IMR-90 (cell line): ENCODE results near the gene C10orf105. TPM values are rescaled to one million over a fixed set of nuclear protein-coding genes. Genes with fewer than 3 reads are reported as not detected.

Experiments
- ATAC-seq: fragments of 200-7000 bp; cut with Tn5 transposase; 2 replicates; pipeline ENCODE4 v1.9.1; 2020; ENCODE audit warnings: low read depth, mild to moderate bottlenecking, moderate library complexity
- BruUV-seq: library from RNA; stranded (reverse); fragments of 400-500 nt; replicated peaks from 2 replicates; lab custom pipeline; 2021; lab: Mats Ljungman, UMichigan
- CTCF ChIA-PET: fragments of 300-600 bp; formaldehyde crosslinking; extraction: SDS; loops from one replicate; lab custom pipeline; 2021; ENCODE audit warnings: antibody characterized with exemption; lab: Yijun Ruan, JAX
- POLR2A ChIA-PET: fragments of 300-600 bp; sonication (Branson Sonifier 250); formaldehyde crosslinking; loops from one replicate; lab custom pipeline; 2022; ENCODE audit warnings: antibody characterized with exemption; ENCODE audit not compliant: unreplicated experiment; lab: Charles Lee
- DNase-seq: peaks from one replicate; pipeline ENCODE4 v3.0.0; 2013
- H2AFZ ChIP-seq: replicated peaks from 2 replicates; pipeline ENCODE3; 2013; ENCODE audit warnings: low read length, mild to moderate bottlenecking; ENCODE audit not compliant: poor library complexity
- H2AK5ac ChIP-seq: 2 replicates; pipeline ENCODE4 v1.6.1; 2013; ENCODE audit warnings: low read depth, low read length, inconsistent platforms
- H2AK9ac ChIP-seq: replicated peaks from 2 replicates; pipeline ENCODE3; 2013; ENCODE audit warnings: mild to moderate bottlenecking, low read depth, low read length, moderate library complexity; ENCODE audit not compliant: poor library complexity
- H2BK120ac ChIP-seq: 2 replicates; pipeline ENCODE4 v1.6.1; 2013; ENCODE audit warnings: low read depth, low read length, inconsistent platforms
- H2BK15ac ChIP-seq: 3 replicates; pipeline ENCODE4 v1.6.1; 2013; ENCODE audit warnings: low read depth, low read length, inconsistent platforms
- H2BK20ac ChIP-seq: 2 replicates; pipeline ENCODE4 v1.6.1; 2013; ENCODE audit warnings: low read depth, mild to moderate bottlenecking, inconsistent platforms, low read length, moderate library complexity
- H2BK5ac ChIP-seq: 2 replicates; pipeline ENCODE4 v1.6.1; 2013; ENCODE audit warnings: mild to moderate bottlenecking, low read depth, low read length, inconsistent platforms; ENCODE audit not compliant: poor library complexity, severe bottlenecking
- H3K14ac ChIP-seq: replicated peaks from 2 replicates; pipeline ENCODE4 v1.6.1; 2013; ENCODE audit warnings: low read depth, low read length, inconsistent platforms
- H3K18ac ChIP-seq: 2 replicates; pipeline ENCODE4 v1.6.1; 2013; ENCODE audit warnings: low read depth, low read length, control low read depth
- H3K23ac ChIP-seq: 2 replicates; pipeline ENCODE4 v1.6.1; 2013; ENCODE audit warnings: low read depth, low read length, inconsistent platforms
- H3K27ac ChIP-seq: 2 replicates; pipeline ENCODE4 v1.5.1; 2013; ENCODE audit warnings: mild to moderate bottlenecking, control low read depth, low read length; ENCODE audit not compliant: insufficient read depth
- H3K27me3 ChIP-seq: 2 replicates; pipeline ENCODE4 v1.6.1; 2013; ENCODE audit warnings: low read length; ENCODE audit not compliant: control insufficient read depth, insufficient read depth
- H3K36me3 ChIP-seq: 2 replicates; pipeline ENCODE4 v1.6.1; 2013; ENCODE audit warnings: low read length, mixed read lengths; ENCODE audit not compliant: control insufficient read depth, insufficient read depth
- H3K4ac ChIP-seq: 2 replicates; pipeline ENCODE4 v1.6.1; 2013; ENCODE audit warnings: low read depth, low read length, inconsistent platforms
- H3K4me1 ChIP-seq: 2 replicates; pipeline ENCODE4 v1.6.1; 2013; ENCODE audit warnings: low read length, mixed read lengths; ENCODE audit not compliant: control insufficient read depth, insufficient read depth
- H3K4me2 ChIP-seq: 2 replicates; pipeline ENCODE4 v1.6.1; 2013; ENCODE audit warnings: low read depth, mild to moderate bottlenecking, control low read depth, low read length, moderate library complexity
- H3K4me3 ChIP-seq: 2 replicates; pipeline ENCODE4 v1.5.1; 2013; ENCODE audit warnings: low read depth, mild to moderate bottlenecking, control low read depth, low read length, moderate library complexity; ENCODE audit not compliant: insufficient read depth
- H3K56ac ChIP-seq: 2 replicates; pipeline ENCODE4 v1.6.1; 2013; ENCODE audit warnings: low read length, inconsistent platforms; ENCODE audit not compliant: insufficient read depth; ENCODE audit errors: extremely low read depth
- H3K79me1 ChIP-seq, 2 experiments: 2 replicates each; pipeline ENCODE4 v1.6.1; 2013; ENCODE audit warnings: low read length in 2 of 2, inconsistent platforms in 1 of 2, low read depth in 1 of 2
- H3K9ac ChIP-seq: 2 replicates; pipeline ENCODE4 v1.6.1; 2013; ENCODE audit warnings: low read depth, low read length, control low read depth
- H3K9me1 ChIP-seq: 2 replicates; pipeline ENCODE4 v1.6.1; 2013; ENCODE audit warnings: low read length, inconsistent platforms; ENCODE audit not compliant: insufficient read depth
- H3K9me3 ChIP-seq: 2 replicates; pipeline ENCODE4 v1.6.1; 2013; ENCODE audit warnings: low read length; ENCODE audit not compliant: control insufficient read depth, insufficient read depth
- H4K20me1 ChIP-seq: 2 replicates; pipeline ENCODE4 v1.6.1; 2013; ENCODE audit warnings: low read length, inconsistent platforms; ENCODE audit not compliant: insufficient read depth
- H4K5ac ChIP-seq: 2 replicates; pipeline ENCODE4 v1.6.1; 2013; ENCODE audit warnings: mild to moderate bottlenecking, low read depth, low read length, control low read depth
- H4K8ac ChIP-seq, 2 experiments: 2 replicates each; pipeline ENCODE4 v1.6.1; 2013; ENCODE audit warnings: low read depth in 2 of 2, low read length in 2 of 2, control low read depth in 1 of 2, inconsistent platforms in 1 of 2
- H4K91ac ChIP-seq: 2 replicates; pipeline ENCODE4 v1.6.1; 2013; ENCODE audit warnings: low read depth, low read length, inconsistent platforms; ENCODE audit not compliant: insufficient read depth
- BHLHE40 ChIP-seq: fragments of 150-350 bp; IDR thresholded peaks from 2 replicates; pipeline ENCODE4 v1.6.1; 2016; ENCODE audit warnings: mild to moderate bottlenecking, low read depth, low read length
- CEBPB ChIP-seq: IDR thresholded peaks from 2 replicates; pipeline ENCODE4 v1.6.1; 2012; ENCODE audit warnings: low read depth, low read length, improper control_type of control experiment
- CHD1 ChIP-seq: IDR thresholded peaks from 2 replicates; pipeline ENCODE4 v1.6.1; 2012; ENCODE audit warnings: low read depth, low read length, improper control_type of control experiment
- CTCF ChIP-seq: conservative IDR thresholded peaks from 2 replicates; pipeline ENCODE4 v1.5.1; 2012; ENCODE audit warnings: mild to moderate bottlenecking, low read depth, low read length, improper control_type of control experiment
- ELK1 ChIP-seq: fragments of 150-350 bp; IDR thresholded peaks from 2 replicates; pipeline ENCODE4 v1.6.1; 2016; ENCODE audit warnings: low read depth, mild to moderate bottlenecking, low read length, moderate library complexity, borderline replicate concordance
- FOS ChIP-seq: fragments of 150-350 bp; IDR thresholded peaks from 2 replicates; pipeline ENCODE4 v1.6.1; 2016; ENCODE audit warnings: low read depth, low read length
- MAFK ChIP-seq: IDR thresholded peaks from 2 replicates; pipeline ENCODE4 v1.6.1; 2012; ENCODE audit warnings: low read depth, low read length, improper control_type of control experiment
- MAZ ChIP-seq: IDR thresholded peaks from 2 replicates; pipeline ENCODE4 v1.6.1; 2012; ENCODE audit warnings: low read depth, mild to moderate bottlenecking, low read length, improper control_type of control experiment, moderate library complexity, borderline replicate concordance
- MXI1 ChIP-seq: IDR thresholded peaks from 2 replicates; pipeline ENCODE4 v1.6.1; 2012; ENCODE audit warnings: low read depth, mild to moderate bottlenecking, low read length, moderate library complexity, borderline replicate concordance
- NFE2L2 ChIP-seq: fragments of 150-350 bp; IDR thresholded peaks from 2 replicates; pipeline ENCODE4 v1.6.1; 2016; ENCODE audit warnings: low read depth, mild to moderate bottlenecking, low read length
- POLR2A ChIP-seq: IDR thresholded peaks from 2 replicates; pipeline ENCODE4 v1.6.1; 2012; ENCODE audit warnings: mild to moderate bottlenecking, low read depth, low read length
- RAD21 ChIP-seq: IDR thresholded peaks from 2 replicates; pipeline ENCODE4 v1.6.1; 2012; ENCODE audit warnings: low read length, improper control_type of control experiment
- RCOR1 ChIP-seq: IDR thresholded peaks from 2 replicates; pipeline ENCODE4 v1.6.1; 2012; ENCODE audit warnings: mild to moderate bottlenecking, low read length, improper control_type of control experiment; ENCODE audit not compliant: insufficient replicate concordance
- RFX5 ChIP-seq: IDR thresholded peaks from 2 replicates; pipeline ENCODE4 v1.8.0; 2012; ENCODE audit warnings: low read depth, mild to moderate bottlenecking, low read length, moderate library complexity
- SMC3 ChIP-seq: fragments of 150-350 bp; IDR thresholded peaks from 2 replicates; pipeline ENCODE4 v1.6.1; 2016; ENCODE audit warnings: low read depth, mild to moderate bottlenecking, antibody characterized with exemption, low read length, moderate library complexity
- USF2 ChIP-seq: fragments of 150-350 bp; IDR thresholded peaks from 2 replicates; pipeline ENCODE4 v1.6.1; 2017; ENCODE audit warnings: mild to moderate bottlenecking, antibody characterized with exemption, low read length, low read depth
- WGBS, 2 experiments: methylation state at CpG; one replicate each; pipeline versions ENCODE4 v1.1.5 to v1.1.7; 2013; ENCODE audit warnings: missing lambda C conversion rate in 2 of 2; ENCODE audit not compliant: insufficient read length in 1 of 2; ENCODE audit errors: extremely low coverage in 2 of 2; 5-methylcytosine and 5-hydroxymethylcytosine counted together
- dilution Hi-C: fragments of 300-500 bp; cut with HindIII; formaldehyde crosslinking; loops from one replicate; pipeline ENCODE4 v1.14.3; 2018; ENCODE audit warnings: low sequenced_read_pairs; ENCODE audit not compliant: unreplicated experiment
- in situ Hi-C: fragments of 300-500 bp; cut with MboI; formaldehyde crosslinking; loops from 3 replicates; pipeline ENCODE4 v1.14.3; 2019; ENCODE audit warnings: low sequenced_read_pairs, inconsistent platforms, mixed read lengths
- intact Hi-C: fragments of 100-400 bp; cut with micrococcal nuclease; formaldehyde crosslinking; loops from 2 replicates; pipeline ENCODE4 v1.10.0; 2022
- polyA plus RNA-seq, 3 experiments: library from polyadenylated mRNA; depleted of rRNA; stranded (reverse); fragments of >200 nt; gene quantifications; 2 replicates each; pipeline ENCODE4 v1.2.3, GENCODE V29; 2012; ENCODE audit warnings: low replicate concordance in 1 of 3
- total RNA-seq: library from RNA; depleted of rRNA; stranded (reverse); fragments of >200 nt; gene quantifications from 2 replicates; pipeline ENCODE4 v1.2.3, GENCODE V29; 2012

Gene C10orf105
- total and polyA plus RNA-seq, 2 of the 4 experiments (the other 2 are of a cell fraction) = under 0.01 TPM; not detected in 1

GRCh38 chr10:71678057-71678805 lies 41.3 kb downstream of the C10orf105 start:
- Histone ChIP-seq H3K27ac (no peak overlapping the region), H3K9me3 (no peaks in the 10 kb centered on the region), H3K36me3 (no peaks in the 10 kb centered on the region), H2AK5ac (no peak overlapping the region), H2BK15ac (no peak overlapping the region), H2BK5ac (no peak overlapping the region), H3K18ac (no peak overlapping the region), H4K91ac (no peak overlapping the region), H3K14ac (no peak overlapping the region), H4K8ac (no peak overlapping the region), H2AK9ac (no peak overlapping the region), H2BK120ac (no peak overlapping the region), H3K79me1 (no peaks in the 10 kb centered on the region), H3K23ac (no peak overlapping the region), H3K9me1 (no peaks in the 10 kb centered on the region), H3K4me3 (no peak overlapping the region), H2BK20ac (no peak overlapping the region), H4K20me1 (no peaks in the 10 kb centered on the region), H3K4me2 (no peak overlapping the region), H3K4ac (no peak overlapping the region), H4K5ac (no peak overlapping the region), H3K4me1 (no peaks in the 10 kb centered on the region), H2AFZ (no peak overlapping the region), H3K56ac (no peak overlapping the region), H3K9ac (no peak overlapping the region), H3K27me3 (peaks cover 62% of the 10 kb centered on the region)
- WGBS, 2 experiments = no CpG with 5 or more reads among the region's 10 CpGs
- ChIA-PET CTCF (no interaction called here), POLR2A (no interaction called here)
- in situ Hi-C loops = no loop called here
- ATAC-seq = no peak
- dilution Hi-C loops = no loop called here
- DNase-seq = no peak
- TF ChIP-seq CHD1 = no peak
- TF ChIP-seq CEBPB = no peak
- no peak for TF ChIP-seq USF2
- TF ChIP-seq BHLHE40 = no peak
- no peak for TF ChIP-seq MAZ
- no peak for TF ChIP-seq FOS
- TF ChIP-seq RAD21 = no peak
- TF ChIP-seq NFE2L2 = no peak
- no peak for TF ChIP-seq RFX5
- TF ChIP-seq SMC3 = no peak
- TF ChIP-seq CTCF = no peak
- no peak for TF ChIP-seq MXI1
- TF ChIP-seq MAFK = no peak
- no peak for TF ChIP-seq ELK1
- no peak for TF ChIP-seq RCOR1
- no peak for TF ChIP-seq POLR2A
- no TSS peak for BruUV-seq
- intact Hi-C loops = no loop called here
